GM23248 (cell line): ENCODE results near the gene RACK1. TPM values are rescaled to one million over a fixed set of nuclear protein-coding genes. Genes with fewer than 3 reads are reported as not detected.

Experiments
- DNase-seq: peaks from one replicate; pipeline ENCODE4 v3.0.0-alpha.2; 2015
- H2AFZ ChIP-seq: fragments of 200-600 bp; sonication (generic); 2 replicates; pipeline ENCODE4 v1.6.1; 2016; ENCODE audit warnings: antibody characterized with exemption
- H3F3A ChIP-seq: fragments of 200-600 bp; sonication (generic); 2 replicates; pipeline ENCODE4 v1.6.1; 2016; ENCODE audit warnings: mild to moderate bottlenecking, antibody characterized with exemption, mixed run types; ENCODE audit not compliant: insufficient read depth
- H3K27ac ChIP-seq: fragments of 200-600 bp; sonication (generic); 2 replicates; pipeline ENCODE4 v1.5.1; 2016; ENCODE audit warnings: mild to moderate bottlenecking
- H3K27me3 ChIP-seq: fragments of 200-600 bp; sonication (generic); replicated peaks from 2 replicates; pipeline ENCODE4 v1.6.1; 2016; ENCODE audit warnings: mild to moderate bottlenecking; ENCODE audit not compliant: insufficient read depth
- H3K36me3 ChIP-seq: fragments of 200-600 bp; sonication (generic); 2 replicates; pipeline ENCODE4 v1.6.1; 2016; ENCODE audit warnings: low read depth, mild to moderate bottlenecking
- H3K4me1 ChIP-seq: fragments of 200-600 bp; sonication (generic); 2 replicates; pipeline ENCODE4 v1.6.1; 2016; ENCODE audit warnings: mild to moderate bottlenecking; ENCODE audit not compliant: insufficient read depth
- H3K4me2 ChIP-seq: fragments of 200-600 bp; sonication (generic); one replicate; pipeline ENCODE4 v1.6.1; 2016; ENCODE audit warnings: mild to moderate bottlenecking; ENCODE audit not compliant: unreplicated experiment
- H3K4me3 ChIP-seq: fragments of 200-600 bp; sonication (generic); 2 replicates; pipeline ENCODE4 v1.5.1; 2016; ENCODE audit warnings: mild to moderate bottlenecking
- H3K79me2 ChIP-seq: fragments of 200-600 bp; sonication (generic); 2 replicates; pipeline ENCODE4 v1.6.1; 2016; ENCODE audit warnings: mild to moderate bottlenecking; ENCODE audit not compliant: insufficient read depth
- H3K9ac ChIP-seq: fragments of 200-600 bp; sonication (generic); 2 replicates; pipeline ENCODE4 v1.6.1; 2016; ENCODE audit warnings: mild to moderate bottlenecking
- H3K9me2 ChIP-seq: fragments of 200-600 bp; sonication (generic); 2 replicates; pipeline ENCODE4 v1.6.1; 2016; ENCODE audit warnings: mixed run types, mild to moderate bottlenecking, moderate library complexity; ENCODE audit not compliant: insufficient read depth
- H3K9me3 ChIP-seq: fragments of 200-600 bp; sonication (generic); one replicate; pipeline ENCODE4 v1.6.1; 2017; ENCODE audit warnings: low read depth
- H4K20me1 ChIP-seq: fragments of 200-600 bp; sonication (generic); 2 replicates; pipeline ENCODE4 v1.6.0; 2016; ENCODE audit not compliant: insufficient read depth
- EZH2 ChIP-seq: fragments of 200-600 bp; sonication (generic); IDR thresholded peaks from 2 replicates; pipeline ENCODE4 v1.6.1; 2018; ENCODE audit warnings: antibody characterized with exemption, mild to moderate bottlenecking; ENCODE audit not compliant: insufficient read depth, poor library complexity, severe bottlenecking
- EZH2phosphoT487 ChIP-seq: fragments of 200-600 bp; sonication (generic); IDR thresholded peaks from 2 replicates; pipeline ENCODE4 v1.6.1; 2018; ENCODE audit warnings: antibody characterized with exemption, moderate library complexity, mild to moderate bottlenecking, low read depth; ENCODE audit not compliant: insufficient read depth
- WGBS, 2 experiments: methylation state at CpG; one replicate each; pipeline ENCODE4 v1.1.6; 2015 to 2017; ENCODE audit warnings: low lambda C conversion rate in 2 of 2, low coverage in 1 of 2; ENCODE audit errors: missing lambda C conversion rate in 2 of 2; 5-methylcytosine and 5-hydroxymethylcytosine counted together
- in situ Hi-C: fragments of 300-500 bp; cut with MboI; formaldehyde crosslinking; loops from 2 replicates; pipeline ENCODE4 v1.15.0; 2020
- polyA plus RNA-seq: library from polyadenylated mRNA; unstranded; fragments of >200 nt; fragmentation: Nextera tagmentation; extraction: Ambion mirVana; gene quantifications from 2 replicates; pipeline ENCODE4 v1.2.1, GENCODE V29; 2016
- total RNA-seq: library from RNA; depleted of rRNA; stranded (reverse); fragments of >200 nt; shearing (Covaris generic); gene quantifications from 2 replicates; pipeline ENCODE4 v1.2.3, GENCODE V29; 2014

RACK1 gene
- total and polyA plus RNA-seq, 2 experiments from 2014 or later, result 837 to 3,224 TPM

DNA sequence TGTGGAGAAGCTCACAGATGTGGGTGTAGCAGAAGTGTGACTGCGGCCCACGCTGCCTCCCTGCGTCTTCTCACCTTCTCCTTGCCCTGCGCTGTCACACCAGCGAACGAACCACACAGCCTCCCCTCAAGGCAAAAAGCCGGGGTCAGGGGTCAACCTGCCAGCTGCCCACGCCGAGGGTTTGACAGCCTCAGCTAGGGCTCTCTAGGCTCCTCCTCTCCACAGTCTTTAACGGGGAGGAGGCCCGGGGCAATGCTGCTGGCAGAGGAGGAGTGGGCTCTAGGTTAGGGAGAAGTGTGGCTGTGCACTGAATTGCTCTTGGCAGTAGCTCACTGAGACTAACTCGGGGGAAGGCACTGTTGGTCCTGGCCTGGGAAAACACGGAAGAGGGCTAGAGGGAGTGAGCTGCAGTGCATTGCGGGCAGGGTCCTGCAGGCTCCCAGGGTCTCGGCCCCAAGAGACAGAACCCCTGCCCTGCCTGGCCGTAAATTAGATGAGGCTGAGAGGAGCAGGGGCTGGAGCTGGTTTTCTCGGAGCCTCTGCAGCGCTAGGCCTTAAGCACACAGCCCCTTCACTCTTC, 21.5 kb upstream of the RACK1 start:
- in situ Hi-C loops, result no loop called here
- TF ChIP-seq EZH2phosphoT487, result no peak
- WGBS, 2 experiments, result 70 to 74% methylated on average over 18 of the region's 18 CpGs

DNA sequence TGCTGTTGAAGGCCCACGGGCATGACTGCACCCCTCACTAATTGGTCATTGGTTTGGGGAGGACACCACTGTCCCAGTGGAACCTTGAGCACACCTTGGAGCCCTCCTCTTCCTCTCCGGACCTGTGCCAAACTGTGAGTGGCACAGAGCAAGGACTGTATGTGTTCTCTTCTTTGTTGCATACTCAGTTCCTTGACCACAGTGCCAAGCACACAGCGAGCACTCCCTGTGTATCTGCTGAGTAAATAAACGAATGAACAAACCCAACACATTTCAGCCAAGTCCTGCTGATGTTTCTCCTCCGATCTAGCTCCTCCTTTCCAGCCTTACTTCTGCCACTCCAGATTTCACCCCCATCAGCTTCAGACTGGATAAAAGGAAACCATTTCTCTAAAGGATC, 19.9 kb upstream of the RACK1 start:
- WGBS, 2 experiments, result 67 to 73% methylated on average over 5 of the region's 5 CpGs
- Histone ChIP-seq H3K4me1 (peaks cover 6% of the 10 kb centered on the region), H3K4me3 (no peak overlapping the region), H3K27ac (no peak overlapping the region), H3K27me3 (no peaks in the 10 kb centered on the region), H3K79me2 (peaks cover 38% of the 10 kb centered on the region), H3K9ac (no peak overlapping the region), H3F3A (0 out of 2 replicates have a peak, but pooled peaks cover 9% of the 10 kb centered on the region), H4K20me1 (0 out of 2 replicates have a peak, but pooled peaks cover 8% of the 10 kb centered on the region), H3K9me2 (no peaks in the 10 kb centered on the region), H2AFZ (no peak overlapping the region), H3K36me3 (no peaks in the 10 kb centered on the region), H3K4me2 (no peak overlapping the region), H3K9me3 (no peaks in the 10 kb centered on the region)
- in situ Hi-C loops, result no loop called here
- DNase-seq, result no peak
- TF ChIP-seq EZH2phosphoT487 (no peak), EZH2 (no peak)

More for the DNA sequence above, 21.5 kb upstream of the RACK1 start:
- Histone ChIP-seq H3F3A (no peaks in the 10 kb centered on the region), H3K9ac (no peak overlapping the region), H3K79me2 (peaks cover 23% of the 10 kb centered on the region), H3K36me3 (no peaks in the 10 kb centered on the region), H3K9me2 (no peaks in the 10 kb centered on the region), H3K4me1 (no peaks in the 10 kb centered on the region), H4K20me1 (no peaks in the 10 kb centered on the region), H3K27me3 (no peaks in the 10 kb centered on the region), H3K27ac (no peak overlapping the region), H3K9me3 (no peaks in the 10 kb centered on the region), H2AFZ (no peak overlapping the region), H3K4me3 (no peak overlapping the region), H3K4me2 (no peak overlapping the region)
- DNase-seq, result no peak

DNA sequence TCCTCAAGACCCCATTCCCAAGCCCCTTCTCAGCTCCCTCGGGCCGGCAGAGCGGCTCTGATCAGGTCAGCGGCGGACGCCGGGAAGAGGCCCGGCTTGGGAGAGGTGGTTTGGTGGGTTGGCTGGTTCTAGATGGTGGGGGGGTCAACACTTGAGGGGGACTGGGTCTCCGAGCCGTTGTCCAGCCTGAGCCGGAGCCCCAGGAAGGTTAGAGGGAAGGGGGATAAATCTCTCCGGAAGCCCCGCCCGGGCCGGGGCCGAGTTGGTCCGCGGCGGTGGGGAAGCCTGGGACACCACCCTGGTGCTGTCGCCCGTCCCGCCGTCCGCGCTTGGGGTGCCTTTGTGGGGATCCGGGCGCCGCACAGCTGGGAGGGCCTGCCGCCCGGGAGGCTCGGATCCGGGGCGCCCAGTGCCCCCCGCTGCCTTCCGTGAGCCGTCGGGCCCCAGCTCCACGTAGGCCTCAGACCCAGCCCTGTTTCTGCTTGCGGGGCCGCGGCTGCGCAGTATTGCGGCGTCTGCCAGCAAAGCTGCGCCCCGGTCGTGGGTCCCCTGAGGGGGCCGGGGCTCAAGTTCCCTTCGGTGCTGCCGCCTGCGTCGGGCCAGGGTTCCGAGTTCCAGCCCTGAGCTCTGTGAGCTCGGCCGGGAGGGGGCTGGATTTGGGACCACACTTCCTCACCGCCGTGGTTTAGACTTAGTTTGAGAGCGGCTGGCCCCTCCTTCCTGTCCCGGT, 17.8 kb upstream of the RACK1 start:
- Histone ChIP-seq H3K9ac (peak overlapping the region; percentile 100), H3K4me1 (peaks cover 20% of the 10 kb centered on the region), H3K9me3 (no peaks in the 10 kb centered on the region), H3K27me3 (no peaks in the 10 kb centered on the region), H3K9me2 (no peaks in the 10 kb centered on the region), H2AFZ (peak overlapping the region; percentile 87), H3K4me2 (peak overlapping the region; percentile 84), H4K20me1 (0 out of 2 replicates have a peak, but pooled peaks cover 8% of the 10 kb centered on the region), H3K4me3 (peak overlapping the region; percentile 94), H3K79me2 (peaks cover 60% of the 10 kb centered on the region), H3K27ac (peak overlapping the region; percentile 97), H3F3A (peaks cover 18% of the 10 kb centered on the region; the same call in 1 of the 2 replicates), H3K36me3 (peaks cover 4% of the 10 kb centered on the region)
- 0 to 2% methylated on average over 22 to 37 of the region's 59 CpGs for WGBS, 2 experiments
- no peak for TF ChIP-seq EZH2
- TF ChIP-seq EZH2phosphoT487, result no peak
- DNase-seq, result peak; percentile 87
- in situ Hi-C loops, result no loop called here

DNA sequence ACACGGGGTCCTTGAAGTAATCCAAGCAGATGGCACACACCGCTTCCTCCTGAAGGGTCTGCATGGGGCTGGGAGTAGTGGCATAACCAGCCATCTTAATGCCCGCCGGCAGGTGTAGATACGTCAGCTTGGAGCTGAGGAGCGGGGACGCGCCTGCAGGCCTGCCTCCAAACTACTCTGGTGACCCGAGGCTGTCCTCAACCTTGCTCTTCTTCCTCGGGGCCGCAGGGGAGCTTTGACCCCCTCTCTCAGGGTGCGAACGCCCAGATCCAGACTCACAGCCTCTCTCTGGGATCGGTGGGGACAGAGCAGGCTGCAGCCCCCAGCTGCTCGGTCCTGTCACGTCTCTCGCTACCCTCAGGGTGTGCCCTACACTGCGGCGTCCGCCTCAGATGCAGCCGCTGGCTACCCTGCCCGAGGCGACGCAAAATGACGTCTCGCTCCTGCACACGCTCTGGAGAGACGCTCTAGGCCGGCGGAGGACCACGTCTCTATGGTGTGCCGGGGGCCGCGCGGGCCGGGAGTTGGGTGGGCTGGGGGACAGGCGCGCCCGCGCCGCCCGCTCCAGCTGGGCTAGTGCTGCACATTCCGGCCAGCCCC, 17.1 kb upstream of the RACK1 start, which contains the start of gene TRIM52:
TSS of gene TRIM52 (minus strand) at position 424 of the 600 bp plus-strand sequence. CDS start at position 94, 330 bp downstream.
- Histone ChIP-seq H3K79me2 (peaks cover 66% of the 10 kb centered on the region), H2AFZ (peak within 1 kb of the TSS; percentile 87), H3K9me2 (no peaks in the 10 kb centered on the region), H3K27me3 (no peaks in the 10 kb centered on the region), H3K9me3 (no peaks in the 10 kb centered on the region), H3K9ac (peak within 1 kb of the TSS; percentile 100), H3F3A (peaks cover 24% of the 10 kb centered on the region; the same call in 1 of the 2 replicates), H3K4me2 (peak within 1 kb of the TSS; percentile 84), H3K4me1 (peaks cover 25% of the 10 kb centered on the region), H3K36me3 (peaks cover 9% of the 10 kb centered on the region), H3K27ac (peak within 1 kb of the TSS; percentile 97), H4K20me1 (0 out of 2 replicates have a peak, but pooled peaks cover 8% of the 10 kb centered on the region), H3K4me3 (peak within 1 kb of the TSS; percentile 94)
- TF ChIP-seq EZH2, result no peak
- no peak for TF ChIP-seq EZH2phosphoT487
- DNase-seq, result peak; percentile 95
- 1% methylated on average over 42 to 43 of the region's 43 CpGs for WGBS, 2 experiments
- in situ Hi-C loops, result no loop called here
